Natural killer cell (primary cell): Measurements from ENCODE around the gene FAM210A. TPM values are rescaled to one million over a fixed set of nuclear protein-coding genes. Genes with fewer than 3 reads are reported as not detected.

Source experiments
- ATAC-seq, 3 donors: fragments of 150-1000 bp in 2 of 3; fragments of 200-7000 bp in 1 of 3; cut with Tn5 transposase; 1 replicate in 1 of 3; 2 replicates in 2 of 3; pipeline ENCODE4 v1.10.0; 2021; ENCODE audit warnings: mild to moderate bottlenecking in 2 of 3, moderate library complexity in 2 of 3
- DNase-seq, 2 donors: peaks; one replicate each; pipeline versions ENCODE4 v3.0.0 to v3.0.0-alpha.2; 2013 to 2021; ENCODE audit warnings: mixed read lengths in 1 of 2
- H3K27ac ChIP-seq: one replicate; pipeline ENCODE4 v1.5.1; 2013; ENCODE audit warnings: mild to moderate bottlenecking, low read length
- H3K27me3 ChIP-seq: one replicate; pipeline ENCODE4 v1.6.1; 2013; ENCODE audit warnings: low read length; ENCODE audit not compliant: control insufficient read depth, insufficient read depth
- H3K36me3 ChIP-seq: one replicate; pipeline ENCODE4 v1.6.1; 2013; ENCODE audit warnings: low read length; ENCODE audit not compliant: control insufficient read depth, insufficient read depth
- H3K4me1 ChIP-seq: one replicate; pipeline ENCODE4 v1.6.1; 2013; ENCODE audit warnings: low read length; ENCODE audit not compliant: control insufficient read depth, insufficient read depth
- H3K4me3 ChIP-seq: one replicate; pipeline ENCODE4 v1.5.1; 2013; ENCODE audit warnings: low read length
- H3K9me3 ChIP-seq: one replicate; pipeline ENCODE4 v1.6.1; 2013; ENCODE audit warnings: low read length; ENCODE audit not compliant: control insufficient read depth, insufficient read depth
- H3K27ac Mint-ChIP-seq, 2 donors: one replicate each; pipeline ENCODE4 v1.8.0; 2022; ENCODE audit warnings: mild to moderate bottlenecking in 2 of 2, mixed read lengths in 2 of 2, moderate library complexity in 1 of 2
- H3K27me3 Mint-ChIP-seq, 2 donors: one replicate each; pipeline ENCODE4 v1.8.0; 2022; ENCODE audit warnings: low read depth in 2 of 2, mixed read lengths in 2 of 2
- H3K36me3 Mint-ChIP-seq: one replicate; pipeline ENCODE4 v1.8.0; 2022; ENCODE audit warnings: mixed read lengths
- H3K4me1 Mint-ChIP-seq, 2 donors: one replicate each; pipeline ENCODE4 v1.8.0; 2022; ENCODE audit warnings: mixed read lengths in 2 of 2
- H3K4me3 Mint-ChIP-seq: one replicate; pipeline ENCODE4 v1.8.0; 2022; ENCODE audit warnings: mild to moderate bottlenecking, moderate library complexity, mixed read lengths
- H3K9me3 Mint-ChIP-seq, 2 donors: one replicate each; pipeline ENCODE4 v1.8.0; 2022; ENCODE audit warnings: mixed read lengths in 2 of 2
- CTCF ChIP-seq: fragments of 200-600 bp; IDR thresholded peaks from one replicate; pipeline ENCODE4 v1.8.0; 2022; ENCODE audit warnings: antibody characterized with exemption
- WGBS: methylation state at CpG from one replicate; pipeline ENCODE4 v1.1.7; 2013; ENCODE audit warnings: missing lambda C conversion rate; ENCODE audit not compliant: insufficient coverage; 5-methylcytosine and 5-hydroxymethylcytosine counted together
- intact Hi-C: fragments of 100-400 bp; cut with micrococcal nuclease; formaldehyde crosslinking; loops from one replicate; pipeline ENCODE4 v1.14.2; 2022
- total RNA-seq, 4 donors: library from RNA; stranded (reverse); fragments of 120-200 nt in 1 of 4; gene quantifications; one replicate each; pipeline versions ENCODE4 v1.2.3 to v1.2.4, GENCODE V29; 2013 to 2022

FAM210A gene
- total RNA-seq, 3 donors from 2014 or later (not counting 1 experiment from before 2014, with no cell fraction given), result 5.4 to 11.2 (median 9.2) TPM

GRCh38 chr18:13746633-13747032 is 20.3 kb upstream of the FAM210A start:
- Mint-ChIP-seq H3K27ac (no peak overlapping the region), H3K9me3 (no peaks in the 10 kb centered on the region), H3K36me3 (peaks cover 26% of the 10 kb centered on the region), H3K4me3 (no peak overlapping the region), H3K4me1 (no peaks in the 10 kb centered on the region), H3K27me3 (no peaks in the 10 kb centered on the region)
- no peak overlapping the region for H3K27ac ChIP-seq
- H3K4me1 ChIP-seq, result no peaks in the 10 kb centered on the region
- DNase-seq, result no peak
- H3K36me3 ChIP-seq, result peaks cover 67% of the 10 kb centered on the region
- WGBS, result 100% methylated on average over 3 of the region's 3 CpGs
- no peaks in the 10 kb centered on the region for H3K27me3 ChIP-seq
- H3K9me3 ChIP-seq, result no peaks in the 10 kb centered on the region
- H3K4me3 ChIP-seq, result no peak overlapping the region
- intact Hi-C loops, result no loop called here
- no peak for ATAC-seq
- no peak for TF ChIP-seq CTCF

- ATAC-seq (no peak), DNase-seq (no peak)
- intact Hi-C loops, result no loop called here
- Histone ChIP-seq H3K4me3 (no peak overlapping the region), H3K27ac (no peak overlapping the region), H3K36me3 (peaks cover 76% of the 10 kb centered on the region), H3K4me1 (no peaks in the 10 kb centered on the region), H3K9me3 (no peaks in the 10 kb centered on the region), H3K27me3 (no peaks in the 10 kb centered on the region)
- Mint-ChIP-seq H3K27me3 (no peaks in the 10 kb centered on the region), H3K9me3 (no peaks in the 10 kb centered on the region), H3K4me3 (no peak overlapping the region), H3K4me1 (no peaks in the 10 kb centered on the region), H3K27ac (no peak overlapping the region), H3K36me3 (peaks cover 26% of the 10 kb centered on the region)
- WGBS, result 76% methylated on average over 1 of the region's 3 CpGs
- no peak for TF ChIP-seq CTCF
These were observed 19.3 kb upstream of the FAM210A start for GRCh38 chr18:13745696-13746095.

GRCh38 chr18:13735681-13736080 is 9.3 kb upstream of the FAM210A start:
- no peak overlapping the region for H3K27ac ChIP-seq
- no peaks in the 10 kb centered on the region for H3K9me3 Mint-ChIP-seq
- H3K27me3 ChIP-seq, result no peaks in the 10 kb centered on the region
- 100% methylated on average over 1 of the region's 2 CpGs for WGBS
- H3K4me1 ChIP-seq, result no peaks in the 10 kb centered on the region
- no peak for TF ChIP-seq CTCF
- H3K36me3 Mint-ChIP-seq, result peaks cover 21% of the 10 kb centered on the region
- no peak for DNase-seq
- no peak overlapping the region for H3K4me3 ChIP-seq
- no peaks in the 10 kb centered on the region for H3K27me3 Mint-ChIP-seq
- intact Hi-C loops, result no loop called here
- H3K4me1 Mint-ChIP-seq, result peaks cover 0 to 6% of the 10 kb centered on the region in 2 donors
- H3K36me3 ChIP-seq, result peaks cover 61% of the 10 kb centered on the region
- no peak overlapping the region for H3K4me3 Mint-ChIP-seq
- peak overlapping the region in 1 of 2 donors; percentile 15 for H3K27ac Mint-ChIP-seq
- no peaks in the 10 kb centered on the region for H3K9me3 ChIP-seq
- ATAC-seq, result no peak

- no peak for ATAC-seq
- Mint-ChIP-seq H3K4me3 (no peak overlapping the region), H3K27me3 (no peaks in the 10 kb centered on the region), H3K4me1 (peaks cover 26 to 34% of the 10 kb centered on the region in 2 donors), H3K9me3 (no peaks in the 10 kb centered on the region), H3K36me3 (peaks cover 6% of the 10 kb centered on the region), H3K27ac (no peak overlapping the region)
- Histone ChIP-seq H3K4me3 (no peak overlapping the region), H3K4me1 (peaks cover 10% of the 10 kb centered on the region), H3K27ac (no peak overlapping the region), H3K9me3 (no peaks in the 10 kb centered on the region), H3K27me3 (no peaks in the 10 kb centered on the region), H3K36me3 (peaks cover 21% of the 10 kb centered on the region)
- no peak for TF ChIP-seq CTCF
- peak in 1 of 2 donors; percentile 33 for DNase-seq
- intact Hi-C loops, result no loop called here
- 0% methylated on average over 1 of the region's 1 CpG for WGBS
These were observed 4.1 kb upstream of the FAM210A start for GRCh38 chr18:13730481-13730880.
